ENCODE results near the gene TTC9. TPM values are rescaled to one million over a fixed set of nuclear protein-coding genes. Genes with fewer than 3 reads are reported as not detected.

The TTC9 gene
- total RNA-seq, 1 experiment from 2014 or later, result 9.3 TPM

DNA sequence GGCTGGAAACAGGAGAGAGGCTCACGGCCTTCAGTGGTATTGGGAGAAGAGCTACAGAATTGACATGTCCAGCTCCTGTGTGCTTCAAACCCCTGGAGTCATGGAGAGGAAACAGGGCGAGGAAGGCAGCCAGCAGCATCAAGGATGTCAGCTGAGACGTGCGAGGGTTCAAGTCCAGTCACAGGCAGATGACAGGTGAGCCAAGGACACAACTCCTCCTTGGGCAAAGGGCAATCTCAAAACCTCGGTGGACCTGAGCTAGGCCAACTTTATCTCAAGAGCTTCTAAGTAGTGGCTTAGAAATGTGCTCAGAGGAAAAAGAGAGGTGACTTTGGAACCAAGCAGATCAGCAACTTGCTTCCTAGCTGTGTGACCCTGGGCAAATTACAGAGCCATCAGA is 81.6 kb downstream of the TTC9 start:
- Histone ChIP-seq H3K9me3 (ENCODE audit: insufficient read depth, low read depth) (no peaks in the 10 kb centered on the region), H3K4me2 (no peak overlapping the region), H2AFZ (no peak overlapping the region), H3K79me2 (ENCODE audit: low read depth) (no peaks in the 10 kb centered on the region), H3K27me3 (ENCODE audit: insufficient read depth, low read depth) (no peaks in the 10 kb centered on the region), H4K20me1 (ENCODE audit: insufficient read depth) (no peaks in the 10 kb centered on the region), H3K9me2 (ENCODE audit: insufficient read depth) (no peaks in the 10 kb centered on the region), H3K36me3 (ENCODE audit: low read depth) (0 out of 2 replicates have a peak, but pooled peaks cover 4% of the 10 kb centered on the region), H3K4me1 (replicated peaks; ENCODE audit: insufficient read depth) (peaks cover 13% of the 10 kb centered on the region), H3K4me3 (no peak overlapping the region), H3K27ac (no peak overlapping the region), H3F3A (ENCODE audit: insufficient read depth, low read depth) (no peaks in the 10 kb centered on the region; the same call in 1 of the 2 replicates)
- no TSS peak for BruUV-seq (replicated peaks)
- ChIA-PET POLR2A (ENCODE audit: unreplicated experiment) (no interaction called here), CTCF (interaction anchor here (0.5 to 0.9 kb wide), 3 partner anchors 10 to 1183 kb away, joined by 3 to 7 read pairs (median 5); no protein-coding TSS in a partner anchor)
- intact Hi-C loops (cut with micrococcal nuclease; ENCODE audit: unreplicated experiment), result no loop called here
- TF ChIP-seq, protein P1, sequence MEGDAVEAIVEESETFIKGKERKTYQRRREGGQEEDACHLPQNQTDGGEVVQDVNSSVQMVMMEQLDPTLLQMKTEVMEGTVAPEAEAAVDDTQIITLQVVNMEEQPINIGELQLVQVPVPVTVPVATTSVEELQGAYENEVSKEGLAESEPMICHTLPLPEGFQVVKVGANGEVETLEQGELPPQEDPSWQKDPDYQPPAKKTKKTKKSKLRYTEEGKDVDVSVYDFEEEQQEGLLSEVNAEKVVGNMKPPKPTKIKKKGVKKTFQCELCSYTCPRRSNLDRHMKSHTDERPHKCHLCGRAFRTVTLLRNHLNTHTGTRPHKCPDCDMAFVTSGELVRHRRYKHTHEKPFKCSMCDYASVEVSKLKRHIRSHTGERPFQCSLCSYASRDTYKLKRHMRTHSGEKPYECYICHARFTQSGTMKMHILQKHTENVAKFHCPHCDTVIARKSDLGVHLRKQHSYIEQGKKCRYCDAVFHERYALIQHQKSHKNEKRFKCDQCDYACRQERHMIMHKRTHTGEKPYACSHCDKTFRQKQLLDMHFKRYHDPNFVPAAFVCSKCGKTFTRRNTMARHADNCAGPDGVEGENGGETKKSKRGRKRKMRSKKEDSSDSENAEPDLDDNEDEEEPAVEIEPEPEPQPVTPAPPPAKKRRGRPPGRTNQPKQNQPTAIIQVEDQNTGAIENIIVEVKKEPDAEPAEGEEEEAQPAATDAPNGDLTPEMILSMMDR (conservative IDR thresholded peaks at IDR 0.05), result no peak
- no peak for TF ChIP-seq EZH2 (IDR thresholded peaks at IDR 0.05; ENCODE audit: low read depth)
- peak in 1 of 2 experiments; percentile 10 for DNase-seq

DNA sequence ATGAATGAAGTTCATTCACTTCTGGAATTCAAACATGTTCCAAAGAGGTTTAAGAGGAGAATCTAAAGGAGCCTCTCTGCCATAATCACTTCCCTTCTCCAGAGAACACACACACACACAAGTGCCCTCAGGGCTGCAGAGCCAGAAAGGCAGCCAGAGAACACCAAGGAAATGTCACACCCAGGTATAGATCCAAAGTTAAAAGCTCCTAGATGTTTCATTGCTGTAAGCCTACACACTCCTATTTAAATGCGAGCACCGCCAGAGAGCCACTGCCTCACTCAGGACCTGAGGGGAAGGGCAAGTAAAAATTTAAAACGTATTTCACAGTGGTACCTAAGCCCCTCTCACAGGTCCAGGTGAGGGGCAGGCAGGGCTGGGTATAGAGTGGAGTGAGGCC is 82.4 kb downstream of the TTC9 start:
- CTCF ChIA-PET, result no interaction called here
- BruUV-seq (replicated peaks), result no TSS peak
- peak in 1 of 2 experiments; percentile 3 for DNase-seq
- POLR2A ChIA-PET (ENCODE audit: unreplicated experiment), result no interaction called here
- H3K4me2 ChIP-seq, result no peak overlapping the region
- no peaks in the 10 kb centered on the region for H3K27me3 ChIP-seq (ENCODE audit: insufficient read depth, low read depth)
- no peaks in the 10 kb centered on the region for H4K20me1 ChIP-seq (ENCODE audit: insufficient read depth)
- no peak overlapping the region for H3K4me3 ChIP-seq
- no peaks in the 10 kb centered on the region for H3K9me2 ChIP-seq (ENCODE audit: insufficient read depth)
- H3K79me2 ChIP-seq (ENCODE audit: low read depth), result no peaks in the 10 kb centered on the region
- no peaks in the 10 kb centered on the region for H3F3A ChIP-seq (ENCODE audit: insufficient read depth, low read depth)
- intact Hi-C loops (cut with micrococcal nuclease; ENCODE audit: unreplicated experiment), result no loop called here
- H3K27ac ChIP-seq, result no peak overlapping the region
- 0 out of 2 replicates have a peak, but pooled peaks cover 4% of the 10 kb centered on the region for H3K36me3 ChIP-seq (ENCODE audit: low read depth)
- TF ChIP-seq, protein P1 (conservative IDR thresholded peaks at IDR 0.05), result no peak
- no peak for TF ChIP-seq EZH2 (IDR thresholded peaks at IDR 0.05; ENCODE audit: low read depth)
- H3K4me1 ChIP-seq (replicated peaks; ENCODE audit: insufficient read depth), result peaks cover 5% of the 10 kb centered on the region
- no peak overlapping the region for H2AFZ ChIP-seq
- no peaks in the 10 kb centered on the region for H3K9me3 ChIP-seq (ENCODE audit: insufficient read depth, low read depth)

DNA sequence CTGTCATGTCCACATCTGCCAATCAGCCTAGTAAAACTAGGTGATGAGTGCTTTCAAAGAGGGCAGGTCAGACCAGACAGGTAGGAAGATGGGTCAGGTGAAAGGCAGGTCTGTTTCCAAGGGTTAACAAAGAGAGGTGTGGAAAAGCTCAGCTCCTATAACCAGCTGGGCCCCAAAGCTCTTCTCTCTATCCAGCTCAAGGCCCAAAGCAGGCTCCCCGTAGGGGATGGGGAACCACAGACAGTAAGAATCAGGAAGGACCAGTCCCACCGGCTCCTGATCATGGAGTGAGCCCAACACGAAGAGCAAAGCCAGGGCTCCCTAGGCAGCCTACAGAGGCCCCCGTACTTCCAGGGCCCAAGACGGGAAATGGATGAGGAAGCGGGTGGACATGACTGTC is 83.2 kb downstream of the TTC9 start:
- no peaks in the 10 kb centered on the region for H3F3A ChIP-seq (ENCODE audit: insufficient read depth, low read depth)
- POLR2A ChIA-PET (ENCODE audit: unreplicated experiment), result interaction anchor here (0.5 kb wide), 1 partner anchor 349 kb away, joined by 4 read pairs; no protein-coding TSS in a partner anchor
- BruUV-seq (replicated peaks), result no TSS peak

More for the DNA sequence above, 83.2 kb downstream of the TTC9 start:
- no peaks in the 10 kb centered on the region for H3K4me1 ChIP-seq (replicated peaks; ENCODE audit: insufficient read depth)
- H3K4me2 ChIP-seq, result no peak overlapping the region
- H3K9me3 ChIP-seq (ENCODE audit: insufficient read depth, low read depth), result no peaks in the 10 kb centered on the region
- no peaks in the 10 kb centered on the region for H3K9me2 ChIP-seq (ENCODE audit: insufficient read depth)
- DNase-seq, result peak in 1 of 2 experiments; percentile 17
- intact Hi-C loops (cut with micrococcal nuclease; ENCODE audit: unreplicated experiment), result no loop called here
- H3K27ac ChIP-seq, result no peak overlapping the region
- CTCF ChIA-PET, result no interaction called here
- H3K4me3 ChIP-seq, result no peak overlapping the region
- no peak for TF ChIP-seq EZH2 (IDR thresholded peaks at IDR 0.05; ENCODE audit: low read depth)
- TF ChIP-seq, protein P1 (conservative IDR thresholded peaks at IDR 0.05), result no peak
- H3K36me3 ChIP-seq (ENCODE audit: low read depth), result 0 out of 2 replicates have a peak, but pooled peaks cover 5% of the 10 kb centered on the region
- no peak overlapping the region for H2AFZ ChIP-seq
- no peaks in the 10 kb centered on the region for H3K79me2 ChIP-seq (ENCODE audit: low read depth)
- H3K27me3 ChIP-seq (ENCODE audit: insufficient read depth, low read depth), result no peaks in the 10 kb centered on the region
- H4K20me1 ChIP-seq (ENCODE audit: insufficient read depth), result no peaks in the 10 kb centered on the region

Other genes with a start within 250 kb of the TTC9 start
- 21.2 and 30.2 TPM in 2 replicates for gene SYNJ2BP, start 224.8 kb upstream of the TTC9 start, total RNA-seq (2021)
- gene ADAM21, start 189.7 kb upstream of the TTC9 start, total RNA-seq (2021), result 0.15 TPM in 1 of 2 replicates, not detected in the other
- 0.94 and 1.9 TPM in 2 replicates for gene ADAM20, start 106.9 kb upstream of the TTC9 start, total RNA-seq (2021)
- gene MED6, start 41.3 kb upstream of the TTC9 start, total RNA-seq (2021), result 46.5 and 58.2 TPM in 2 replicates
- gene MAP3K9, start 167.6 kb downstream of the TTC9 start, total RNA-seq (2021), result 21.4 and 25.0 TPM in 2 replicates

All from PC-9 (cell line).